PC-9 (cell line): ENCODE measurements around the gene AGAP1. TPM values are rescaled to one million over a fixed set of nuclear protein-coding genes. Genes with fewer than 3 reads are reported as not detected.
A peak's percentile ranks its signal among the peaks of the same experiment; 100 is the strongest.

Experiments
- BruUV-seq: library from RNA; stranded (reverse); fragments of 400-500 nt; replicated peaks from 2 replicates; lab custom pipeline; 2021; lab: Mats Ljungman, UMichigan
- CTCF ChIA-PET: fragments of 300-600 bp; sonication (Branson Sonifier 250); formaldehyde crosslinking; loops from one replicate; lab custom pipeline; 2022; ENCODE audit warnings: antibody characterized with exemption; lab: Charles Lee
- POLR2A ChIA-PET: fragments of 300-600 bp; sonication (Branson Sonifier 250); formaldehyde crosslinking; loops from one replicate; lab custom pipeline; 2022; ENCODE audit warnings: antibody characterized with exemption; ENCODE audit not compliant: unreplicated experiment; lab: Charles Lee
- DNase-seq, 2 experiments: peaks; one replicate each; pipeline versions ENCODE4 v3.0.0 to v3.0.0-alpha.2; 2015 to 2022; ENCODE audit warnings: mixed read lengths in 1 of 2
- H2AFZ ChIP-seq: fragments of 200-600 bp; sonication (generic); 2 replicates; pipeline ENCODE4 v1.8.1; 2017; ENCODE audit warnings: antibody characterized with exemption
- H3F3A ChIP-seq: fragments of 200-600 bp; sonication (generic); 2 replicates; pipeline ENCODE4 v1.8.1; 2017; ENCODE audit warnings: antibody characterized with exemption, mild to moderate bottlenecking, low read depth; ENCODE audit not compliant: insufficient read depth
- H3K27ac ChIP-seq: fragments of 200-600 bp; sonication (generic); 2 replicates; pipeline ENCODE4 v1.6.1; 2016; ENCODE audit warnings: mixed run types
- H3K27me3 ChIP-seq: fragments of 200-600 bp; sonication (generic); 2 replicates; pipeline ENCODE4 v1.6.1; 2016; ENCODE audit warnings: low read depth, mixed run types; ENCODE audit not compliant: insufficient read depth
- H3K36me3 ChIP-seq: fragments of 200-600 bp; sonication (generic); 2 replicates; pipeline ENCODE4 v1.6.1; 2016; ENCODE audit warnings: low read depth, mixed run types
- H3K4me1 ChIP-seq: fragments of 200-600 bp; sonication (generic); replicated peaks from 2 replicates; pipeline ENCODE4 v1.6.1; 2016; ENCODE audit warnings: mixed run types; ENCODE audit not compliant: insufficient read depth
- H3K4me2 ChIP-seq: fragments of 200-600 bp; sonication (generic); 2 replicates; pipeline ENCODE4 v1.6.1; 2017; ENCODE audit warnings: mixed run types
- H3K4me3 ChIP-seq: fragments of 200-600 bp; sonication (generic); 2 replicates; pipeline ENCODE4 v1.6.1; 2016; ENCODE audit warnings: mixed run types
- H3K79me2 ChIP-seq: fragments of 200-600 bp; sonication (generic); 2 replicates; pipeline ENCODE4 v1.6.1; 2017; ENCODE audit warnings: low read depth, mixed run types
- H3K9me2 ChIP-seq: fragments of 200-600 bp; sonication (generic); 2 replicates; pipeline ENCODE4 v1.8.1; 2017; ENCODE audit warnings: mild to moderate bottlenecking; ENCODE audit not compliant: insufficient read depth
- H3K9me3 ChIP-seq: fragments of 200-600 bp; sonication (generic); 2 replicates; pipeline ENCODE4 v1.8.1; 2016; ENCODE audit warnings: low read depth; ENCODE audit not compliant: insufficient read depth
- H4K20me1 ChIP-seq: fragments of 200-600 bp; sonication (generic); 2 replicates; pipeline ENCODE4 v1.8.1; 2017; ENCODE audit not compliant: insufficient read depth
- EZH2 ChIP-seq: fragments of 200-600 bp; sonication (generic); IDR thresholded peaks from 2 replicates; pipeline ENCODE4 v1.8.0; 2017; ENCODE audit warnings: antibody characterized with exemption, low read depth
- intact Hi-C: fragments of 100-400 bp; cut with micrococcal nuclease; formaldehyde crosslinking; loops from one replicate; pipeline ENCODE4 v1.10.0; 2022; ENCODE audit not compliant: unreplicated experiment
- total RNA-seq: library from RNA; stranded (reverse); gene quantifications from 2 replicates; pipeline ENCODE4 v1.2.3, GENCODE V29; 2021
- TF ChIP-seq, protein P1 (sequence below): fragments of 200-600 bp; sonication (generic); conservative IDR thresholded peaks from 2 replicates; pipeline ENCODE4 v1.6.1; 2017; ENCODE audit warnings: mixed run types, antibody characterized with exemption, mild to moderate bottlenecking, moderate library complexity

The AGAP1 gene
- total RNA-seq, 1 experiment from 2014 or later: 91.4 TPM

DNA sequence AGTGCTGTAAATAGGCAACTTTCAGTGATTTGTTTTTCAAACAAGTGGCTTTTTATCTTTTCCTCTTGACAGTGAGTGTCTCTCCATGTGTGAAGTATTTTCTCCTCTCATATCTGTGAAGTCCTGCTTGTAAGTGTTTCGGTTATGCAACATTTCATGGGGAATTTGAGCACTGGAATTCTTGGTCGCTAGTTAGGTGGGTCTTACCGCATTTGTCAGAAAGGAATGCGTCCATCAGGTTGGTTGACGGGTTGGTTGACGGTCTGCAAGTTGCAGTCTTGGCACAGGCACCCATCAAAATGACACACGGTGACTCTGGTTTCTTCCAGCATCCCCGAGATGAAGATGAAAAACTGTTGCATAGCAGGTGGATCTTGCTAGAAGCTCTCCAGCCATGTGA, 109.8 kb downstream of the AGAP1 start:
- H3K4me1 ChIP-seq: no peaks in the 10 kb centered on the region
- H3K9me2 ChIP-seq: no peaks in the 10 kb centered on the region
- peak overlapping the region; percentile 15; the same call in 1 of the 2 replicates for H3K27ac ChIP-seq
- POLR2A ChIA-PET: interaction anchor here (0.6 kb wide), 1 partner anchor 1609 kb away, joined by 12 read pairs; no protein-coding TSS in a partner anchor
- no peaks in the 10 kb centered on the region for H3K36me3 ChIP-seq
- H2AFZ ChIP-seq: no peak overlapping the region
- DNase-seq: peak in 1 of 2 experiments; percentile 54
- H3K9me3 ChIP-seq: no peaks in the 10 kb centered on the region
- H3F3A ChIP-seq: 0 out of 2 replicates have a peak, but pooled peaks cover 14% of the 10 kb centered on the region
- peaks cover 95% of the 10 kb centered on the region for H3K79me2 ChIP-seq
- no peak overlapping the region for H3K4me3 ChIP-seq
- intact Hi-C loops: no loop called here
- CTCF ChIA-PET: interaction anchor here (0.7 kb wide), 1 partner anchor 137 kb away, joined by 5 read pairs; no protein-coding TSS in a partner anchor
- BruUV-seq: no TSS peak
- no peak for TF ChIP-seq EZH2
- TF ChIP-seq, protein P1, sequence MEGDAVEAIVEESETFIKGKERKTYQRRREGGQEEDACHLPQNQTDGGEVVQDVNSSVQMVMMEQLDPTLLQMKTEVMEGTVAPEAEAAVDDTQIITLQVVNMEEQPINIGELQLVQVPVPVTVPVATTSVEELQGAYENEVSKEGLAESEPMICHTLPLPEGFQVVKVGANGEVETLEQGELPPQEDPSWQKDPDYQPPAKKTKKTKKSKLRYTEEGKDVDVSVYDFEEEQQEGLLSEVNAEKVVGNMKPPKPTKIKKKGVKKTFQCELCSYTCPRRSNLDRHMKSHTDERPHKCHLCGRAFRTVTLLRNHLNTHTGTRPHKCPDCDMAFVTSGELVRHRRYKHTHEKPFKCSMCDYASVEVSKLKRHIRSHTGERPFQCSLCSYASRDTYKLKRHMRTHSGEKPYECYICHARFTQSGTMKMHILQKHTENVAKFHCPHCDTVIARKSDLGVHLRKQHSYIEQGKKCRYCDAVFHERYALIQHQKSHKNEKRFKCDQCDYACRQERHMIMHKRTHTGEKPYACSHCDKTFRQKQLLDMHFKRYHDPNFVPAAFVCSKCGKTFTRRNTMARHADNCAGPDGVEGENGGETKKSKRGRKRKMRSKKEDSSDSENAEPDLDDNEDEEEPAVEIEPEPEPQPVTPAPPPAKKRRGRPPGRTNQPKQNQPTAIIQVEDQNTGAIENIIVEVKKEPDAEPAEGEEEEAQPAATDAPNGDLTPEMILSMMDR: no peak
- H3K4me2 ChIP-seq: no peak overlapping the region
- no peaks in the 10 kb centered on the region for H3K27me3 ChIP-seq
- H4K20me1 ChIP-seq: peaks cover 71% of the 10 kb centered on the region

DNA sequence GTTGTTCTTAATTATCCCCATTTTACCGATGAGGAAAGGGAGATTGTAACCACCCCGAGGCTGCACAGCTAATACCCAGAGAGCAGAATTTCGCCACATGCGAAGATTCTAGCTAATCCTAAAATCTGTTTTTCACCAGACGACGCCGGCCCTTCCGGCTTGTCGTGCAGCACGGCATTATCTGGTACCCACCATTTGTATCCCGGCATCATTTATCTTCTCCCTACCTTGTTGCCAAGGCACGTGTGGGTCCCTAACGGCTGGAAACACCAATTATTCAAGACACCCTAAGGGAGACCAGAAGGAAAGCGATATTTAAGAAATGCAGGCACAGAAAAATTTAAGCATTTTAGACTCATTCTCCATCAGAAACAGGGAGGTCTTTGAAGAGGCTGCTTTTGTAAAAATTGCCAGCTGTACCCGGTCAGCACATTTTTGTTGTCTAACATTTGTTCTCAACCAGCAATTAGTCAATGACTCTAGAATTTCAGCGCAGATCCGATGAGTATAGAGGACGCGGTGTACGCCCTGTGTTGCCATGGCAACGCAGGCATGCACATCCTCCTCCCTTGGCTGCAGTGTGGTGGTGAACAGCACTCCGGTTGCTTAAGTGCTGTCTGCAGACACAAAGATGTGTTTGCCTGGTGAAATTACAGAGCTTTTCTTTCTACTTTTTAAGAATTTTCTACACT, 111.6 kb downstream of the AGAP1 start:
- H4K20me1 ChIP-seq: peaks cover 75% of the 10 kb centered on the region
- H3K9me3 ChIP-seq: no peaks in the 10 kb centered on the region
- BruUV-seq: no TSS peak
- ChIA-PET CTCF (interaction anchor here (0.6 kb wide), 1 partner anchor 72 kb away, joined by 9 read pairs; no protein-coding TSS in a partner anchor), POLR2A (interaction anchor here (0.7 kb wide), 1 partner anchor 535 kb away, joined by 3 read pairs; no protein-coding TSS in a partner anchor)
- H3K36me3 ChIP-seq: no peaks in the 10 kb centered on the region
- DNase-seq: no peak
- H3K4me1 ChIP-seq: no peaks in the 10 kb centered on the region
- no peak overlapping the region for H3K27ac ChIP-seq
- 0 out of 2 replicates have a peak, but pooled peaks cover 14% of the 10 kb centered on the region for H3F3A ChIP-seq
- no peak for TF ChIP-seq EZH2
- TF ChIP-seq, protein P1: no peak
- H3K79me2 ChIP-seq: peaks cover 97% of the 10 kb centered on the region
- H3K4me3 ChIP-seq: no peak overlapping the region
- no peak overlapping the region for H3K4me2 ChIP-seq
- H3K27me3 ChIP-seq: no peaks in the 10 kb centered on the region
- no peak overlapping the region for H2AFZ ChIP-seq
- no peaks in the 10 kb centered on the region for H3K9me2 ChIP-seq
- intact Hi-C loops: no loop called here

DNA sequence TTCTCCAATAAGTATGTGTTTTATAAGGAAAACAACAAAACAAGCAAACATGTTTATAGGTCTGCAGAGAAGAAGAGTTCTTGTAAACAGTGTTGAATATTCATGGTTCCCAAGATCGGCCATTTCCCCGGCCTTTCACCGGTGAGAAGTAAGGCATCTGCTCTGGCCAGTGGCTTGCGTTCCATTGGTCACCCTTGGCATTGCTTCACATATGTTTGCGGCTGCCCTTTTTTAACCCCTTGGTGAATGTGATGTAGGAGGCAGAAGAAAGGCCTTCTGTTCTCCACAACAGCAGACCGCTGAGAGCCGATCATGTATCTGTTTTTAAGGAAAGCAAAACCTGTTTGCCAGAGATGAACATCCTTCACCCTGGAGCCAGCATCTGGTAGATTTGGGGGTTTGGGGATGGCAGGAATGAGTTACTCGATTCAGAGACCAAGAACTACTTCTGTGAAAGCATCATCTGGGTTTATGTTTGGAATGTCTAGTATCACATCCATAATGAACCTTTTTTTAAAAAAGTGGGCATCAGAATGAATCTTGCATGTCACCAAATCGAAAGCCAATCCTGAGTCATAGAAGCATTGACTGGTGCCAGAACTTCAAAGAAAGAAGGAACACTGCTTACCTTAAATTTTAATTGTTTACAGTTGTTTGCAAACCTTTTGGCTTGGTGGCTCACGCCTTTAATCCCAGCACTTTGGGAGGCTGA, 112.3 kb downstream of the AGAP1 start:
- Histone ChIP-seq H3F3A (0 out of 2 replicates have a peak, but pooled peaks cover 14% of the 10 kb centered on the region), H3K9me3 (no peaks in the 10 kb centered on the region), H3K9me2 (no peaks in the 10 kb centered on the region), H2AFZ (no peak overlapping the region), H3K79me2 (peaks cover 97% of the 10 kb centered on the region), H3K36me3 (no peaks in the 10 kb centered on the region), H3K27me3 (no peaks in the 10 kb centered on the region), H4K20me1 (peaks cover 80% of the 10 kb centered on the region), H3K27ac (no peak overlapping the region), H3K4me1 (no peaks in the 10 kb centered on the region), H3K4me3 (no peak overlapping the region), H3K4me2 (no peak overlapping the region)
- BruUV-seq: no TSS peak
- no peak for TF ChIP-seq EZH2
- POLR2A ChIA-PET: no interaction called here
- intact Hi-C loops: no loop called here
- no peak for DNase-seq
- CTCF ChIA-PET: interaction anchor here (0.6 kb wide), 1 partner anchor 71 kb away, joined by 9 read pairs; no protein-coding TSS in a partner anchor
